Right ventricle myocardium inferior (tissue), 1 donor: ENCODE results near the gene PKIG. TPM values are rescaled to one million over a fixed set of nuclear protein-coding genes. Genes with fewer than 3 reads are reported as not detected.

ENCODE experiments used
- total RNA-seq: library from RNA; stranded (reverse); fragmentation: NEBNext Ultra II Directional; extraction: Animal tissue kit (Norgen Biotek cat#: 25700); gene quantifications from one replicate; pipeline ENCODE4 v1.2.1, GENCODE V29; 2021
- donor health status: DM: no; HTN: yes; CAD: no; lungs with severe emphysema.

PKIG gene
- total RNA-seq, 1 donor from 2014 or later: 206 TPM

Other genes starting within 250 kb of the PKIG start
- gene R3HDML, start 245.5 kb upstream of the PKIG start, total RNA-seq: not detected
- gene HNF4A, start 226.9 kb upstream of the PKIG start, total RNA-seq: not detected
- gene TTPAL, start 106.7 kb upstream of the PKIG start, total RNA-seq: 2.9 TPM
- gene SERINC3, start 60.5 kb upstream of the PKIG start, total RNA-seq: 82.4 TPM
- 10.7 TPM for gene ADA, start 69.1 kb downstream of the PKIG start, total RNA-seq
- 13.6 TPM for gene CCN5, start 132.8 kb downstream of the PKIG start, total RNA-seq
- 0.32 TPM for gene KCNK15, start 163.3 kb downstream of the PKIG start, total RNA-seq
- gene RIMS4, start 228.0 kb downstream of the PKIG start, total RNA-seq: not detected